Right renal pelvis (tissue), 4 donors: ENCODE results near the gene ZFYVE28. TPM values are rescaled to one million over a fixed set of nuclear protein-coding genes. Genes with fewer than 3 reads are reported as not detected.

ENCODE experiments used
- DNase-seq, 4 donors: peaks; one replicate each; pipeline ENCODE4 v3.0.0-alpha.2; 2013; ENCODE audit warnings: low read depth in 4 of 4, low spot score in 3 of 4, missing footprints in 1 of 4
- polyA plus RNA-seq, 4 donors: library from polyadenylated mRNA; unstranded; fragments of 120-200 nt; gene quantifications; one replicate each; pipeline ENCODE4 v1.2.1, GENCODE V29; 2013; ENCODE audit not compliant: insufficient read length in 4 of 4

ZFYVE28 gene
- polyA plus RNA-seq, 4 donors, result 1.9 to 3.0 (median 2.5) TPM

GRCh38 chr4:2292646-2293108 is 125.8 kb downstream of the ZFYVE28 start:
- DNase-seq, result no peak

DNA sequence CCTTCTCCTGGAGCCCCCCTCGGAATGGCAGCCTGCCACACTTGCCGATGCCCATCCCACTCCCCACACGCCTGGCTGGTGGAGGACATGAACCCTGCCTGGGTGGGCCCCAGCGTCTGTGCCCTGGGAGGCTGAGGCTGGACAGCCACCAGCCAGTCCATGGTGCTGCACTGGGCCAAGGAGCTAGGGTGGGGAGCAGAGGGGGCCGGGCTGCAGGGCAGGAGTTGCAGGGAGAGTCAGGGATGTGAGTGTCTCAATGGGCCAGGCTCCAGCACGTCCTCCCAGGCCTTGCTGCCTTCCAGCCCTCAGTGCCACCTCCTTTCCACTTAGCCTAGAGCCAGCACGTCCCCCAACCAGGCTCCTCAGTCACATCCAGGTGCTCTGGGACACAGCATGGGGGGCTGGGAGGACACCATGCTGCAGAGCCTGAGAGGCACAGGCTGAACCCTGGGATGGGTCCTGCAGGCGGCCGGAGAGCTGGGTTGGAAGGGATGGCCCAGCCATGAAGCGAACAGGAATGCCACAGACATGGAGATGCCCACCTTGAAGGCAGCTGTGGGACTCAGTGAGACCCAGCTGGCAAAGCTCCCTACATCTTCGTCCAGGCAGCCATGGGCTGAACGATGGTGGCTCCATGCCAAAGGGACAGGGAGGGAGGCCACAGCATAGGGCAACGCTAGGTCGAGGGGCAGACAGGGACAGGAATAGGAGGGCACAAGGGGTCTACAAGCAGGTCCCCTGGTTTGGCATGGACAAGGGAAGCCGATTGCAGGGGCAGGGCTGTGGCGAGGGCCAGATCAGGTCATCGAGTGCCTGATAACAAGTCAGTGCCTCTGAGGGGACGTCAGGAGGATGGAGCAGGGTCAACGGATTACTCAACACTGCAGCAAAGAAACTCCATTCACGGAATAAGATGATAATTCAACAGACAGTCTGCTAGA is 126.5 kb downstream of the ZFYVE28 start:
- no peak for DNase-seq

- no peak for DNase-seq
These were observed 127.3 kb downstream of the ZFYVE28 start for GRCh38 chr4:2290974-2291704.

GRCh38 chr4:2290488-2290887 is 128.0 kb downstream of the ZFYVE28 start:
- DNase-seq, result no peak

- no peak for DNase-seq
These were observed 128.5 kb downstream of the ZFYVE28 start for GRCh38 chr4:2289955-2290333.

- DNase-seq, result no peak
These were observed 129.0 kb downstream of the ZFYVE28 start for GRCh38 chr4:2289311-2289954.

- DNase-seq, result no peak
These were observed 130.3 kb downstream of the ZFYVE28 start for GRCh38 chr4:2288051-2288541.

- DNase-seq, result no peak
These were observed 130.9 kb downstream of the ZFYVE28 start for GRCh38 chr4:2287594-2287915.

DNA sequence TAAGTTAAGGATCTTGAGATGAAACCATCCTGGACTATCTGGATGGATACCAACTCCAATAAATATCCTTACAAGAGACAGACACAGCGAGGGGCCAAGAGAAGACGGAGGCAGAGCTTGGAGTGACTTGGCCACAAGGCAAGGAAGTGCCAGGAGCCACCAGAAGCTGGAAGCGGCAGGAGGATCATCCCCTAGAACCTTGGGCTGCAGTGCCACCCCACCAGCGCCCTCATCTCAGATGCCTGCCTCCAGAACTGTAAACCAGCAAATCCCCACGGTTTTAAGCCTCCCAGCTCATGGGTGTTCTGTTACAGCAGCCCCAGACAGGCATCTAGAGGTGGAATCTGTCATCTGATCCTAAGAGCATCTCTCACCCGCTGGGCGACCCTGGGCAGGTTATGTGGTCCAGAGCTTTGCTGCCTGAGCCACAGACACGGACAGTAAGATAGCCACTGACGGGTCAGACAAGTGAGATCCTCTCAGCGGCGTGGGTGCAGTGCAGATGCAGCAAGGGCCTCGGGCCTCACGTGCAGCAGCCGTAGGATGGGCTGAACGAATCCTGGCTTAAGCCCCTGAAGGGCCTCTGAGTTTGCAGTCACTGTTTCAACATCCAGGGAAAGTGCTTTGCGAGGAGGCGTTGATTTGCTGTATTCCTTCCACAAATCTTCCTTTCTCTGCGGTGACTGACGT is 131.4 kb downstream of the ZFYVE28 start:
- DNase-seq, result no peak

DNA sequence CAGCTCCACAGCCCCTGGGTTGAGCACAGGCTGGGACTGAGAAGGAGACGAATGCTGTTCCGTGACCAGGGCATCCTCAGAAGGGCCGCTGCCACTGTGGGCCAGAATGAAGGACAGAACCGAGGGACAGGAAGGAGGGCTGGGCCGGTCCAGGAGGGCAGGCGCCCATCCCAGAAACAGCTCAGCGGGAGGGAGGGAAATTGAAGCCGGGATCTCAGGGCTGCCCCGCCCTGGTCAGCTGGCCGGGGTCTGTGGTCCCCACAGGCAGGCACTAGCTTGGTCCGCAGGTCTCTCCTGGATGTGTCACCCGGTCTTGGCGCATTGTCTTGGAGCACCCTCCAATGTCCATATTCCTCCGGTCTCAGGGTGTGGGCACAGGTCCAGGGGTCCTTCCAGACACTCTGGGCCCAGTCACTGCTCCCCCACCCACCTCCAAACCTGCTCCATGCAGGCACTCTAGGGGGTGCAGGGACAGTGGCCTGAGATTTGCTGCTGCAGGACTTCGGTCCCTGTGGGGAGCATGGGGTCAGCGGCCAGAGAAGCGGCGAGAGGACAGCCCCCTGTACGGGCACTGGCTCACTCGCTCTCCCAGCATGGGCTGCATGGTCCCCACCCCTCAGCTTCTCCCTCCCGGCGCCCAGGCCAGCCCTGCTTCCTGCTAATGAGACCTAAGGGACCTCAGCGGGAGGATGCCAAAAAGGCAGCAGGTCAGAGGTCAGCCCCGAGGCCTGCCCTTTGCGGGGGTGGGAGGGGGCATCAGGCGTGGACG is 132.6 kb downstream of the ZFYVE28 start:
- no peak for DNase-seq

- no peak for DNase-seq
These were observed 133.4 kb downstream of the ZFYVE28 start for GRCh38 chr4:2284934-2285612.

GRCh38 chr4:2284161-2284933 is 134.1 kb downstream of the ZFYVE28 start:
- DNase-seq, result no peak

DNA sequence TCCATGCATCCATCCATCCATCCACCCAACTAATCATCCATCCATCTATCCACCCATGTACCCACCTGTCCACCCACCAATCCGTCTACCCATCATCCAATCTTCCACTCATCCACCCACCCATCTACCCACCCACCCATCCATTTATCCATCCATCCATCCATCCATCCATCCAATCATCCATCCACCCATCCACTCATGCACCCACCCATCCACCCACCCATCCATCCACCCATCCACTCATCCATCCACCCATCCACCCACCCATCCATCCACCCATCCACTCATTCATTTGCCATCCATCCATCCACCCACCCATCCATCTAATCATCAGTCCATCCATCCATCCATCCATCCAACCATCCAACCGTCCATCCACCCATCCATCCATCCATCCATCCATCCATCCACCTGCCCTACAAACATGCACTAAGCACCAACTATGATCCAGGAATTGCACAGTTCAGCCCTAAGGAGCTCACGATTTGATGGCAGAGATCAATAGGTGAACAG is 135.2 kb downstream of the ZFYVE28 start:
- no peak for DNase-seq

- no peak for DNase-seq
These were observed 136.7 kb downstream of the ZFYVE28 start for GRCh38 chr4:2281575-2282343.

- no peak for DNase-seq
These were observed 137.7 kb downstream of the ZFYVE28 start for GRCh38 chr4:2280531-2281300.

DNA sequence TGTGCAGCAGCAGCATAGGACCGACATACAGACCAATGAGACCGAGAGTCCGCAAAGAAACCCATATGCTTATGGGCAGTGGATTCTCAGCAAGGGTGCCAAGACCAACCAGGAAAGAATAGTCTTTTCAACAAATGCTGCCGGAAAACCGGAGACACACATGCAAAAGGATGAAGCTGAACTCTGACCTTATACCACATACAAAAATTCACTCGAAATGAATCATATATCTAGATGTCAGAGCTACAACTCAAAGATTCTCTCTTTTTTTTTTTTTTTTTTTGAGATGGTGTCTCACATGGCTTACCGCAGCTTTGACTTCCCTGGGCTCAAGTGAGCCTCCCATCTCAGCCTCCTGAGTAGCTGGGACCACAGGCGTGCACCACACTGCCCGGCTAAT is 140.5 kb downstream of the ZFYVE28 start:
- no peak for DNase-seq
